KOPT-K1 (cell line): Measurements from ENCODE around the gene FLNA.
A peak's percentile ranks its signal among the peaks of the same experiment; 100 is the strongest.

Experiments
- H3K27ac ChIP-seq: fragments of 200-600 bp; sonication (generic); 2 replicates; pipeline ENCODE4 v1.5.1; 2016; ENCODE audit warnings: antibody characterized with exemption, mild to moderate bottlenecking, low read depth, low read length; ENCODE audit not compliant: poor library complexity, severe bottlenecking
- H3K36me3 ChIP-seq: fragments of 200-600 bp; sonication (generic); 2 replicates; pipeline ENCODE4 v1.5.1; 2017; ENCODE audit warnings: antibody characterized with exemption, mild to moderate bottlenecking, low read length, moderate library complexity; ENCODE audit not compliant: insufficient read depth
- H3K9me3 ChIP-seq: fragments of 200-600 bp; sonication (generic); 2 replicates; pipeline ENCODE4 v1.5.1; 2017; ENCODE audit warnings: antibody characterized with exemption, low read length, mild to moderate bottlenecking; ENCODE audit not compliant: insufficient read depth, poor library complexity, severe bottlenecking

The FLNA gene, protein sequence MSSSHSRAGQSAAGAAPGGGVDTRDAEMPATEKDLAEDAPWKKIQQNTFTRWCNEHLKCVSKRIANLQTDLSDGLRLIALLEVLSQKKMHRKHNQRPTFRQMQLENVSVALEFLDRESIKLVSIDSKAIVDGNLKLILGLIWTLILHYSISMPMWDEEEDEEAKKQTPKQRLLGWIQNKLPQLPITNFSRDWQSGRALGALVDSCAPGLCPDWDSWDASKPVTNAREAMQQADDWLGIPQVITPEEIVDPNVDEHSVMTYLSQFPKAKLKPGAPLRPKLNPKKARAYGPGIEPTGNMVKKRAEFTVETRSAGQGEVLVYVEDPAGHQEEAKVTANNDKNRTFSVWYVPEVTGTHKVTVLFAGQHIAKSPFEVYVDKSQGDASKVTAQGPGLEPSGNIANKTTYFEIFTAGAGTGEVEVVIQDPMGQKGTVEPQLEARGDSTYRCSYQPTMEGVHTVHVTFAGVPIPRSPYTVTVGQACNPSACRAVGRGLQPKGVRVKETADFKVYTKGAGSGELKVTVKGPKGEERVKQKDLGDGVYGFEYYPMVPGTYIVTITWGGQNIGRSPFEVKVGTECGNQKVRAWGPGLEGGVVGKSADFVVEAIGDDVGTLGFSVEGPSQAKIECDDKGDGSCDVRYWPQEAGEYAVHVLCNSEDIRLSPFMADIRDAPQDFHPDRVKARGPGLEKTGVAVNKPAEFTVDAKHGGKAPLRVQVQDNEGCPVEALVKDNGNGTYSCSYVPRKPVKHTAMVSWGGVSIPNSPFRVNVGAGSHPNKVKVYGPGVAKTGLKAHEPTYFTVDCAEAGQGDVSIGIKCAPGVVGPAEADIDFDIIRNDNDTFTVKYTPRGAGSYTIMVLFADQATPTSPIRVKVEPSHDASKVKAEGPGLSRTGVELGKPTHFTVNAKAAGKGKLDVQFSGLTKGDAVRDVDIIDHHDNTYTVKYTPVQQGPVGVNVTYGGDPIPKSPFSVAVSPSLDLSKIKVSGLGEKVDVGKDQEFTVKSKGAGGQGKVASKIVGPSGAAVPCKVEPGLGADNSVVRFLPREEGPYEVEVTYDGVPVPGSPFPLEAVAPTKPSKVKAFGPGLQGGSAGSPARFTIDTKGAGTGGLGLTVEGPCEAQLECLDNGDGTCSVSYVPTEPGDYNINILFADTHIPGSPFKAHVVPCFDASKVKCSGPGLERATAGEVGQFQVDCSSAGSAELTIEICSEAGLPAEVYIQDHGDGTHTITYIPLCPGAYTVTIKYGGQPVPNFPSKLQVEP (N-terminal part only)

GRCh38 chrX:154374313-154375155, at the start of gene FLNA:
Gene FLNA (minus strand): TSS chrX:154374634. CDS start chrX:154371245, 3,389 bp downstream.
- no peaks in the 10 kb centered on the region for H3K9me3 ChIP-seq
- no peak within 1 kb of the TSS for H3K27ac ChIP-seq
- H3K36me3 ChIP-seq, result no peaks in the 10 kb centered on the region

GRCh38 chrX:154420402-154420756, 45.9 kb upstream of the FLNA start:
- Histone ChIP-seq H3K27ac (no peak overlapping the region), H3K36me3 (peaks cover 11% of the 10 kb centered on the region; the same call in 1 of the 2 replicates), H3K9me3 (no peaks in the 10 kb centered on the region)

DNA sequence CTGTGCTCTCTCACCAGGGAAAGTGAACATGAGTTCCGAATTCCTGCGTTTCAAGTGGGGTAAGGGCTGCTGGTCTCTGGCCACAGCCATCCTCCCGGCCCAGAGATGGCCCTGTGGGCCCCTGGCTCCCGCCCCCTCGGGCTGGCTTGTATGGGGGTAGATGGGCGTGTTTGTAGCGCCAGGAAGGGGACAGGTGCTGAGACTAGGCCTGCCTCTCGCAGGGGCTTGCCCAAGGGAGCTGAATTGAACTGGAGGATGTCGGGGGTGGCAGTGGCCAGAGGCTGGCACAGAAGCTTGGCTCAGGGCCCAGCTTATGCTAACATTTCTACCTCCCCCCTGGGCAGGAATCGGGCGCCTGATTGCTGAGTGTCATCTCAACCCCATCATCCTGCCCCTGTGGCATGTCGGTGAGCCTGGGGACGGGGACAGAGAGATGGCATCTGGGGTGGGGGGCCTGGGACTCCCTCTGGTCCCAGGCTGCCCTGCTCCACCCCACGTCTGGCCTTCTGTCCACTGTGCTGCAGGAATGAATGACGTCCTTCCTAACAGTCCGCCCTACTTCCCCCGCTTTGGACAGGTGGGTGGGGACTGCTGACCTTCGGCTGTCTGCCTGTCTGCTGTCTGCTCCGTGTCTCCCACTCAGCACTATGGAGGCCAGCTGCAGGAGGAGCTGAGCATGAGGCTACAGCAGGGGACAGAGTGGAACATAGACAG, 45.4 kb upstream of the FLNA start:
- no peak overlapping the region for H3K27ac ChIP-seq
- H3K36me3 ChIP-seq, result peaks cover 11% of the 10 kb centered on the region; the same call in 1 of the 2 replicates
- H3K9me3 ChIP-seq, result no peaks in the 10 kb centered on the region

DNA sequence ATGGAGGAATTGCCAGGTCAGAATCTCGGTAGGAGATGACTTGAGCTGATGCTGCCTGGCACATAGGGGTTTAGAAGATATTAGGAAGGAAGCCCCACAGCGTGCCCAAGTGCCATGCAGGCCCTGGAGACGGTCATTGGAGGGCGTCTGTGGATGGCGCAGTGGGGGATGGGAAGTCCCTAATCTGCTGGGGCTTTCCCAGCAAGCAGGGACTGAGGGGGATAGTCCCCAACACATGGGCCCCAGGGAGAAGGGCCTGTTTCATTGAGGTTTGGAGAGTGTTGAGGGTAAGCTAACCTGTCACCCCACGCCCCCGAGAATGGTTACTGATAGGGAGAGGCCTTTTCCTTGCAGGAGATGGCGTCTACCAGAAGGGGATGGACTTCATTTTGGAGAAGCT, 44.8 kb upstream of the FLNA start:
- no peak overlapping the region for H3K27ac ChIP-seq
- peaks cover 11% of the 10 kb centered on the region; the same call in 1 of the 2 replicates for H3K36me3 ChIP-seq

GRCh38 chrX:154417157-154417556, 42.7 kb upstream of the FLNA start:
- no peaks in the 10 kb centered on the region for H3K9me3 ChIP-seq
- peaks cover 18% of the 10 kb centered on the region; the same call in 1 of the 2 replicates for H3K36me3 ChIP-seq
- no peak overlapping the region for H3K27ac ChIP-seq

More for the DNA sequence above, 44.8 kb upstream of the FLNA start:
- no peaks in the 10 kb centered on the region for H3K9me3 ChIP-seq

DNA sequence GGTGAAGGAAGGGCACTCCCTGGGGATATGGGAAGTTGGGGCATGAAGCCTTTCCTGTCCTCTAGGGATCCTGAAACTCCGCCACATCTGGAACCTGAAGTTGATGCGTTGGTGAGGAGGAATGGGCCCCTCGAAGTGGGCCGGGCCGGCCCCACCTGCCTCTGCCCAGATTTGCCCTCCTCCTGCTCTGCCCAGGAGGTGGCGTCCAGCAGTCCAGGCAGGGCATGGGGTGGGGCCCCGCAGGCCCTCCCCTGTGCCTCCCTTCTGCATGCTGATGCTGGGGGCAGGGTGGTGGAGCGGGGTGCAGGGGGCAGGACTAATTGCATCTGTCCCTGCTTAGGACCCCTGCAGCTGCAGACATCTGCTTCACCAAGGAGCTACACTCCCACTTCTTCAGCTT, 38.7 kb upstream of the FLNA start:
- Histone ChIP-seq H3K27ac (peak overlapping the region; percentile 86), H3K9me3 (no peaks in the 10 kb centered on the region), H3K36me3 (peaks cover 7% of the 10 kb centered on the region; the same call in 1 of the 2 replicates)

DNA sequence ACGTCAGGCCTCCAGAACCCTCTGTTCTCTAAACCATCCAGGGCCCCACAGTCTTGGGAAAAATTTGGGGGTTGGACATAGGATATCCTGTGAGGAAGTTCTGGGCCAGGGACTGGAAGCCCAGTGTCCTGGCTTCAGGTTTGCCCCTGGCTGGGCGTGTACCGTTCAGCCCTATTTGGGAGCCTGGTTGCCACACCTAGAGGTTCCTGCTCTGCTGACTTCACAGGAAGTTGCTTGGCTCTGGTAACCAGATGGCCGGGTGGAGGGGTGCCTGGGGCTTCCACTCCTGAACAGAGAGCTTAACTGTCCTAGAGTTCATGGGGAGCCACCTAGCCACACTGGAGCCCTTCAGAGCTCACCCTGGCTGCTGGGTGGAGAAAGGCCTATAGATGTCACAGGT, 38.0 kb upstream of the FLNA start:
- Histone ChIP-seq H3K36me3 (peaks cover 7% of the 10 kb centered on the region; the same call in 1 of the 2 replicates), H3K9me3 (no peaks in the 10 kb centered on the region), H3K27ac (peak overlapping the region; percentile 86)

DNA sequence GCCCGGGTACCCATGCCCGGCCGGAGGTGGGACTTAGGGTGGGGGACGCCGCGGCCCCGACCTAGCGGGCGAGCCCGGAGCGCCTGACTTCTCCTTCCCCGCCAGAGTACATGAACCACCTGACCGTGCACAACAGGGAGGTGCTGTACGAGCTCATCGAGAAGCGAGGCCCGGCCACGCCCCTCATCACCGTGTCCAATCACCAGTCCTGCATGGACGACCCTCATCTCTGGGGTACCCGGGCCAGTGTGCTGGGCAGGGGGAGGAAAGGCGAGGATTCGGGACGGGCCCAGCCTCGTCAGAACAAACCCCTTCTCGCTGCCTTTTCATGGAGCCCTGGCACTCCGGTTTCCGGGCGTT, 37.5 kb upstream of the FLNA start:
- peaks cover 7% of the 10 kb centered on the region; the same call in 1 of the 2 replicates for H3K36me3 ChIP-seq
- peak overlapping the region; percentile 86 for H3K27ac ChIP-seq
- no peaks in the 10 kb centered on the region for H3K9me3 ChIP-seq

DNA sequence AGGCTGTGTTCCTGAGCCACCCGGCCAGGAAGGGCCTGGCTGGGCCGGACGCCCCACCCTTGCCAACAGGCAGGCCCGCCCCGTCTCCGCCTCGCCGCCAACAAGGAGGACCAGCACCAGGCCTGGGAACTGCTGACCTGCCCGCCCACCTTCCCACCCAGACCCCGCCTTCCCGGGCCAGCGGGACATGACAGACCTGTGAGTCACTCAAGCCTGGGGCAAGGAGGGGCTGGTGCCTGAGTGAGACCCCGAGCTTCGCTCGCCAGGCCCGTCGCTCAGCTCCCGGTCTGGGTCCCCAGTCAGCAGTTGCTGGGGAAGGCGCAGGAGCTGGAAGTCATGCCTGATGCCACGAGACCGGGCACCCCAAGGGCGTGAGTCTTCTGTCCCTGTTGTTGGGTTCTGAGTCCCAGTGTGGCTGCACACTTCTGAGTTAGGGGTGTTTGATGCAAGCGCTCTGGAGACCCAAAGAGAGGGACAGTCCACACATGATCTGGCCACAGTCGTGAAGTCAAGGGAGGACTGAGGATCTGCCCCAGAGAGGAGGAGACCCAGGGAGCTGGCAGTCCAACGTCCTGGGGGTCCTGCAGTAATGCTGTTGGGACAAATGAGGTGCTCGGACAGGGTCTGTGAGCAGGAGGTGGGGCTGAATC, 34.9 kb upstream of the FLNA start, which contains the start of gene DNASE1L1:
DNASE1L1 (minus strand) TSS at position 33 of the 650 bp plus-strand sequence. CDS start 3,686 bp downstream, outside the sequence.
- Histone ChIP-seq H3K27ac (no peak within 1 kb of the TSS), H3K9me3 (no peaks in the 10 kb centered on the region), H3K36me3 (peaks cover 7% of the 10 kb centered on the region; the same call in 1 of the 2 replicates)

DNA sequence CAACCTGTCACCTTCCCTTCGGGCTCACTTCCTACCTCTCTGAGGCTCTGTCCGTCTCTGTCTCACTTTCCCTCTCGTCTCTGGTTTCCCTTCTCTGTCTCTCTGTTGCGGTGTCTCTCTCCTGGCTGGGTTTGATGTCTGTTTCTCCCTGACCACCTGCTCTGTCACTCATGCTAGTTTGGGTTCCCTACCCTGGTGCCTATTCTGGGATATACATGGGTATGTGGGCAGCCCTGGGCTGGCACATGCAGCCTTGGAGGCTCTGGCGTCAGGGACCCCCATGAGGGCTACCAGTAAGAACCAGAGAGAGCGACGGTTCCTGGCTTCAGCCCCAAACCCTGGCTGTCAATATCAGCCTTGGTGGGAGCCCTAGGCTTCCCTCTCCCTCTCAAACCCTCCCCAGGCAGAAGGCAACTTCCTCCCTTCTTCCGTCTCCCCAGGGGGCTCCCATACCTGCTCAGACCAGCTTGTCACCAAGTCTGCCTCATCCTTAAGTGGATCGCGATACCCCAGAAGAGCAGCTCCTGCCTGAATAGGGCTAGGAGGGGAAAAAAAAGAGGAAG, 34.3 kb upstream of the FLNA start:
- Histone ChIP-seq H3K9me3 (no peaks in the 10 kb centered on the region), H3K27ac (no peak overlapping the region), H3K36me3 (peaks cover 4% of the 10 kb centered on the region; the same call in 1 of the 2 replicates)

- Histone ChIP-seq H3K27ac (no peak overlapping the region), H3K9me3 (no peaks in the 10 kb centered on the region), H3K36me3 (peaks cover 18% of the 10 kb centered on the region)
Measured at GRCh38 chrX:154404625-154405192, 30.3 kb upstream of the FLNA start.

DNA sequence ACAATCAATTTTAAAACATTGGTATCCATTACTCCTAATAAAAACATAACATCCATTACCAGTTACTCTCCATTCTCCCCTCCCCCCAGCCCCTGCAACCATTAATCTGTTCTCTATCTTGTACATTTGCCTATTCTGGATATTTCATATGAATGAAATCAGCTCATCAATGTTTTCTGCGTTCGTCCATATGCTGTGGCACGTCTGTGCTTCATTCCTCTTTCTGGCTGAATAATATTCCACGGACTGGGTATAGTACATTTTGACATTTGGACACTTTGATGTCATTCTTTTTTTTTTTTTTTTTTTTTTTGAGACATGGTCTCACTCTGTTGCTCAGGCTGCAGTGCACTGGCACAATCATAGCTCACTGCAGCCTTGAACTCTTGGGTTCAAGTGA, 29.4 kb upstream of the FLNA start:
- H3K36me3 ChIP-seq, result peaks cover 26% of the 10 kb centered on the region
- no peak overlapping the region for H3K27ac ChIP-seq

More for the DNA sequence above, 29.4 kb upstream of the FLNA start:
- H3K9me3 ChIP-seq, result no peaks in the 10 kb centered on the region
